GM21447 (cell line): Measurements from ENCODE around the gene OGT.
"Not testable (repeated sequence)": the region's sequence is repeated elsewhere in the genome, so short reads cannot be mapped to it uniquely, and the experiment has no call there.

Experiments
- ATAC-seq: cut with Tn5 transposase; IDR thresholded peaks from one replicate; pipeline ENCODE4 v1.9.1; 2021; ENCODE audit not compliant: unreplicated experiment

The OGT gene

DNA sequence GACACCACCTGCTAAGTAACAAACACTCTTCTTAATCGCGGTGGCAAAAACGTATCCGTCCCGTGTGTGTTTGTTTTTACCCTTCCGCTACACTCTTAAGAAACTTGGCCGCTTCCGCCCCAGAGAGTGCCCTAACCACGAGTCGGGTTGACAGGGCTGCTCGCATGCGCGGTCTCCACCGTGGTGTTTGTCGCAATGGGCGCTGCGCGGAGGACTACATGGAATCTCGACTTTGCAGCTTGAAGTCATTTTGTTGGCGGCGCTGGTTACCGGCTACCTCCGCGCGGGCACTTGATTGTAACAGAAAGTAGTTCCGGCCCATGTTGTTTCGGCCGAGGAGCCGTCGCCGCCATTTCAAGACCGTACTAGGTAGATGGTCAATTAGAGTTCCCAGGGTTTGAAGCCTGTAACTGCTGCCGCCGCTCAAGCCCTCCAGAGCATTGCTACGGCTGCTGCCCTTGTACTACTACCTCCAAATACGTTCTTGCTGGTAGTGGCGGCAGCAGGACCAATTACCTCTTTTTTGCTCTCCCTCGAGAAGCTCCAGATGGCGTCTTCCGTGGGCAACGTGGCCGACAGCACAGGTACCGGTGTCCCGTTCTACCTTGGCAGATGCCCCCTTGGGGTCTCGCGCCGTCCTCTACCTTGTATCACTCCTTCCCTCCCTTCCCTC is at the start of gene OGT:
Gene OGT, plus strand, starts transcription at position 352 of the 673 bp plus-strand sequence. Its CDS starts 196 bp downstream, at position 548.
- ATAC-seq = peak; percentile 65

DNA sequence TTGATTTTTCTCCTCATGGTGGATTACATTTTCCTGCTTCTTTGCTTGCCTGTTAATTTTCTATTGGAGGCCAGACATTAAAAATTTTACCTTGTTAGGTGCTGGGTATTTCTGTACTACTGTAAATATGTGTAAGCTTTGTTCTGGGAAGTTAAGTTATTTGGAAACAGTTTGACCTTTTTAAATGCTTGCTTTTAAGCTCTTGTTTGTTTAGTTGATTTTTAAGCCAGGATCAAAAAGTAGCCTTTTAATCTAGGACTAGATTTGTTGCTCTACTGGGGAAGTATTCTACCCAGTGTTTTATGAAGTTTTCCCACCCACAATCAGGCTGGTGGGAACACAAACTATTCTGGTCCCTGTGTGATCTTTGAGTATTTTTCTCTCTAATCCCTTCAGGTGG is 45.1 kb upstream of the OGT start:
- ATAC-seq = no peak

GRCh38 chrX:71489540-71489939 is 43.4 kb upstream of the OGT start:
- ATAC-seq = no peak

DNA sequence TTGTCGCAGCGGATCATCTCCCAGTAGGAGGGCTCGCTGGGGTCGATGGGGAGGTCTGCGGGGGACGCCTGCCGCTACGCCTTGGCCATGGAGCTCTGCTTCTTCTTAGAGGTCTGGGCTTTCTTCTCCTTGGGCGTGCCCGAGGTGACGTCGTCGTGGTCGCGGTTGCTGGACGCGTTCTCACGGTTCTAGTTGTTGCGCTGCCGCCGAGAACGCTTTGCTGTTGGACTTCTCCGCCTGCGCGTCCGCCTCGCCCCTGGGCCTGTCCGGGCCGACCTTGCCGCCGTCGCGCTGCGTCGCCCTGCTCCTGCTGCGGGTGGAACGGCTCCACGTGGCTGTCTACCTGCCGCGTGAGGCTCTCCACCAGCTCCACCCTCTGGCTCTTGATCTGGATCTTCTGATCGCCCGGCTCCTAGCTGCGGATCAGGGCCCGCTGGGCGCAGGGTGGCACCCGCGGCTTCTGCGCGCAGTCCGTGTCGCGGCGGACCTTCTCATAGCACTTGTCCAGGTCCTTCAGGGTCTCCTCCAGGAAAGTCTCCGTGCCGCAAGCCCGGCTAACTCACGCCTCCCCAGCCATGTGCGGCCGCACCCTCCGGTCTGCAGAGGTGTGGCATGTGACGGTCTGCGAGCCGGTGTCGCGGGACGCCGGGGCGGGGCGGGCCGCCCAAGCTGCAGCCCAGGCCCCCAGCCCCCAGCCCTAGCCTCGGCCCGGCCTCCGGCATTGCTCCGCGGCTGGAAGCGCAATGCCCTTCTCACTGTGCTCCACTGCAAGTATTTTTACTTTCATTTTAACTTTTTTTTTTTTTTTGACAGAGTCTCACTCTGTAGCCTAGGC is 40.5 kb upstream of the OGT start:
- no peak for ATAC-seq

DNA sequence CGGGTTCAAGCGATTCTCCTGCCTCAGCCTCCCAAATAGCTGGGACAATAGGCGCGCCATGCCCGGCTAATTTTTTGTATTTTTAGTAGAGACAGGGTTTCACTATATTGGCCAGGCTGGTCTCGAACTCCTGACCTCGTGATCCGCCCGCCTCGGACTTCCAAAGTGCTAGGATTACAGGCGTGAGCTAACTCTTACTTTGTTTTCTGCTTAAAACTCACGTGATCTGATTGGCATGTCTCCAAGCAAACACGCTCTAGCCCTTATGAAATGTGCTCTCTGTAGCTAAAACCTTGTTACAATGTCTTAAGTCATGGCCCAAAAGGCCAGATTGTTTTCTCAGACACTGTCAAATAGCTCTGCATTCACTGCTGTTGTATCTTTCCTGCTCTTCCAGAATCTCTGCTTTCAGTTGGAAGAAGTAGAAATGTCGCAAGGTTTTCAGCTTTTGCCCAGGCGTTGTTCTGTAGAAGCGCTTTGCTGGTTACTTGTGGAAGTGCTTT is 39.7 kb upstream of the OGT start:
- no peak for ATAC-seq

GRCh38 chrX:71495979-71496378 is 36.9 kb upstream of the OGT start:
- ATAC-seq = not testable (repeated sequence)

DNA sequence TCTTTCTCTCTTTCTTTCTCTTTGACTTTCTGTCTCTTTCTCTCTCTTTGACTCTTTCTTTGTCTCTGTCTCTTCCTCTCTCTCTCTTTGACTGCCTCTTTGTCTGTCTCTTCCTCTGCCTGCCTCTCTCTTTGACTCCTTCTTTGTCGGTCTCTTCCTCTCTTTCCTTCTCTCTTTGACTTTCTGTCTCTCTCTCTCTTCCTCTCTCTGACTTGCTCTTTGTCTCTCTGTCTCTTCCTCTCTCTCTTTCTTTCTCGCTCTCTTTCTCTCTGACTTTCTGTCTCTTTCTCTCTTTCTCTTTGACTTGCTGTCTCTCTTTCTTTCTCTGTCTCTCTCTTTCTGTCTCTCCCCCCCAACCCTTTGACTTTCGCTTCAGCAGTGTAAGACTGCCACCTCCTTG is 36.4 kb upstream of the OGT start:
- no peak for ATAC-seq

GRCh38 chrX:71502080-71502479 is 30.8 kb upstream of the OGT start:
- ATAC-seq = not testable (repeated sequence)

- no peak for ATAC-seq
These were observed 28.6 kb upstream of the OGT start for GRCh38 chrX:71504346-71504745.

DNA sequence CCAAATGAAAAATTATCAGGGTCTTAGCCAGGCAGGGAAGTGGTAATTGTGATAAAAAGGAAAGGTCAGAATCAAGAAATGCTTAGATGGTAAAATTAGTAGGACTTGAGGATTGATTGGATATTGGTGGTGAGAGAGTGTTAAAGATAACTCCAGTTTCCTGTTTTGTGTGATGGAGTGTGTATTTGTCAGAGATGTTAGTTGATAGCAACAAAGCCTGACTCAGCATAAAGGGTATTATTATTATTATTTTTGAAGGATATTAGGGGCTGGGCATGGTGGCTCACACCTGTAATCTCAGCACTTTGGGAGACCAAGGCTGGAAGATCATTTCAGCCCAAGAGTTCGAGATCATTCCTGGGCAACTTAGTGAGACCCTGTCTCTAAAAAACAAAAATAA is 23.6 kb upstream of the OGT start:
- ATAC-seq = no peak

GRCh38 chrX:71510161-71510560 is 22.7 kb upstream of the OGT start:
- no peak for ATAC-seq

DNA sequence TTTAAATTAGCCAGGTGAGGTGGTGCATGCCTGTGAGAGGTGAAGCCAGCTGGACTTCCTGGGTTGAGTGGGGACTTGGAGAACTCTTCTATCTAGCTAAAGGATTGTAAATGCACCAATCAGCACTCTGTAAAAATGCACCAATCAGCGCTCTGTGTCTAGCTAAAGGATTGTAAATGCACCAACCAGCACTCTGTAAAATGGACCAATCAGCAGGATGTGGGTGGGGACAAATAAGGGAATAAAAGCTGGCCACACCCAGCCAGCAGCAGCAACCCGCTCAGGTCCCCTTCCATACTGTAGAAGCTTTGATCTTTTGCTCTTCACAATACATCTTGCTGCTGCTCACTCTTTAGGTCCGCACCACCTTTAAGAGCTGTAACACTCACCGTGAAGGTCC is 19.2 kb upstream of the OGT start:
- not testable (repeated sequence) for ATAC-seq

GRCh38 chrX:71514367-71515037 is 18.4 kb upstream of the OGT start:
- ATAC-seq = no peak

DNA sequence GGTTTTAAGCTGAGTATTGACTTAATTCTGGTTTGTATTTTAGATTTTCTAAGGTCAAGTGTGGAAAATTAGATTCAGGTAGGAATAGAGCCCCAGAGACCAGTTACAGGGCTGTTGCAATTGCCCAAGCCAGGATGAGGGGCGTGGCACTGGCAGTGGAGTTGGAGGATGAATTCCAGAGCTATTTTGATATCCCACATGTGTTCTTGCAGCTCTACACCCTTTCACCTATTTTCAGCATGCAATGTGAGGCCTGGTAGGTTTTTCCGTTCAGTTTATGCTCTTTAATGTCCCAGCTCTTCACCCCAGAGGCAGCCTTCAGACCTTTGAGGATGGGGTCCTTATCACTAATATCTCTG is 17.9 kb upstream of the OGT start:
- ATAC-seq = no peak

DNA sequence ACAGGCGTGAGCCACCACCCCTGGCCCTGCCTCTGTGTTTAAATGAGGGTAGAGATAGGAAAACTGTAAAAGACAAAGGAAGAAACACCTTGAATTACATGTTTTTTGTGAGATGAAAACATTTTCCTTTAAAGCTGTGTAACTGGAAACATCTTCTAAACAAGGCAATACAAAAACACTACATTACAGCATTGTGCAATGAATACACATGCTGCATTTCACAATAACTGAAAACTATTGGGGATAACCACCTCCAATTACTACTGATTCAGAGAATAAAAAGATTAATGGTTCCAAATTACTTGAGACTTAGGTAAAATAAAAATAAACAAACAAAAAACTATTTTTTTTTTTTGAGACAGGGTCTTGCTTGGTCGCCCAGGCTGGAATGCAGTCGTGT is 7.6 kb upstream of the OGT start:
- ATAC-seq = no peak

DNA sequence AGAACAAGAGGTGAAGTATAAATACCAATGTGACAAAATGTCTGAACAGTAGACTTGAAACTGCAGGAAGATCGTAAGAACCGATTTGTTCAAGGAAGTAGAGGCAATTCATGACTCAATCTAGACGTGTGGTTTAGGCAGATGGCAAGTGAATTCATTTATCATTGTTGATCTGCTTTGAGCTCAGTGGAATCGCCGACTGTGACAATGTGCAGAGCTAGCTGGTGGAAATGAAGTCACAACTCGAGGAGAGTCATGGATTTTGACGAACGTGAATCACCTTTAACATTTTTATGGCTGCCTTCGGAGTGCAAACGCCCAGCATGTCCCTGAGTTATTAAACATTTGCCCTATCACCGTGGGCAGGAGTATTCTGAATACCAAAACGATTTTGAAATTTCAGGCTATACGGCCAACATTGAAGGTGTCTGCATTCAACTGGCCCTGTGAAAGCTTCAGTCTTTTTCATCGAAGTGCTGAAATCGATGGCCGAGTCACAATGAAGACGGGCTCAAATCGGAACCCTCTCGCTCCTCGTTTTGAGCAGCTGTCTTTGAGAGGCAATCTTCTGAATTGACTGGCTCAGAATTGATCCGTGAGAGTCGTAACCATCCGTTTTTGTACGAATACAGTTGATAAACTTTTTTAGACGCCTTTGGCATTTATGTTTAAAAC is 689 bp upstream of the OGT start:
- ATAC-seq = peak; percentile 7

DNA sequence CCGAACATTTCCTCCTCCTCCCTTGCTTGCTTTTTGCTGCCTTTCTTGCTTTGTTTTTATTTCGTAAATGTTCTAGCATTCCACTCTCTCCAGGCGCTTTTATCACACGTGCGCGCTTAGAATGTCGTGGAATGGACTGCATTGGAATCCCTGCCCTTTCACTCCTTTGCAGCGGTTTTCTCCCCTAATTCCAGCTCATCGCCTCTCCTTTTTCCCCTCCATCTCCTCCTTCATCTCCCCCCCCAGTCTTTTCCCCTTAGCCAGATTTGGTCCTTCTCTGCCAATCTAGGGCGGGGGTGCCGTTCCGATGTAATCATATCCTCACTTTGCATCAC is 579 bp downstream of the OGT start:
- ATAC-seq = no peak

- ATAC-seq = no peak
These were observed 1.1 kb downstream of the OGT start for GRCh38 chrX:71533851-71534561.

- no peak for ATAC-seq
These were observed 2.1 kb downstream of the OGT start for GRCh38 chrX:71534773-71535544.

GRCh38 chrX:71536285-71536684 is 3.4 kb downstream of the OGT start:
- ATAC-seq = no peak
